Renal cortical epithelial cell (primary cell): Measurements from ENCODE around the gene CRISPLD2. TPM values are rescaled to one million over a fixed set of nuclear protein-coding genes. Genes with fewer than 3 reads are reported as not detected.

Source experiments
- DNase-seq: peaks from one replicate; pipeline ENCODE4 v3.0.0-alpha.2; 2011; ENCODE audit warnings: low read depth
- total RNA-seq: library from RNA; depleted of rRNA; stranded (reverse); fragments of >200 nt; gene quantifications from 2 replicates; pipeline ENCODE4 v1.2.3, GENCODE V29; 2014

CRISPLD2 gene
- total RNA-seq, 1 donor from 2014 or later = 148 TPM

- no peak for DNase-seq
Measured at GRCh38 chr16:84800158-84800978, 19.4 kb upstream of the CRISPLD2 start.

- no peak for DNase-seq
Measured at GRCh38 chr16:84803146-84803545, 16.6 kb upstream of the CRISPLD2 start.

GRCh38 chr16:84804326-84804725 lies 15.5 kb upstream of the CRISPLD2 start:
- no peak for DNase-seq

GRCh38 chr16:84806256-84806889 lies 13.4 kb upstream of the CRISPLD2 start:
- DNase-seq = no peak

GRCh38 chr16:84806890-84807258 lies 12.9 kb upstream of the CRISPLD2 start:
- no peak for DNase-seq

GRCh38 chr16:84807776-84808175 lies 12.0 kb upstream of the CRISPLD2 start:
- DNase-seq = no peak

- no peak for DNase-seq
Measured at GRCh38 chr16:84808826-84809225, 11.0 kb upstream of the CRISPLD2 start.

GRCh38 chr16:84810518-84811273 lies 9.1 kb upstream of the CRISPLD2 start:
- no peak for DNase-seq

GRCh38 chr16:84811529-84811928 lies 8.3 kb upstream of the CRISPLD2 start:
- DNase-seq = no peak

GRCh38 chr16:84813141-84813934 lies 6.4 kb upstream of the CRISPLD2 start:
- DNase-seq = no peak

- no peak for DNase-seq
Measured at GRCh38 chr16:84815462-84815861, 4.3 kb upstream of the CRISPLD2 start.

GRCh38 chr16:84816023-84816422 lies 3.8 kb upstream of the CRISPLD2 start:
- DNase-seq = no peak

- no peak for DNase-seq
Measured at GRCh38 chr16:84816485-84816884, 3.3 kb upstream of the CRISPLD2 start.

GRCh38 chr16:84817206-84817605 lies 2.6 kb upstream of the CRISPLD2 start:
- DNase-seq = no peak

- DNase-seq = no peak
Measured at GRCh38 chr16:84817613-84818012, 2.2 kb upstream of the CRISPLD2 start.

- DNase-seq = no peak
Measured at GRCh38 chr16:84818133-84818532, 1.7 kb upstream of the CRISPLD2 start.

- DNase-seq = no peak
Measured at GRCh38 chr16:84818989-84819643, 669 bp upstream of the CRISPLD2 start.

- no peak for DNase-seq
Measured at GRCh38 chr16:84820305-84820684, 510 bp downstream of the CRISPLD2 start.

- DNase-seq = no peak
Measured at GRCh38 chr16:84820771-84821170, 986 bp downstream of the CRISPLD2 start.

GRCh38 chr16:84821179-84821578 lies 1.4 kb downstream of the CRISPLD2 start:
- DNase-seq = no peak
